Karpas-422 (cell line): Measurements from ENCODE around the gene PCSK6. TPM values are rescaled to one million over a fixed set of nuclear protein-coding genes. Genes with fewer than 3 reads are reported as not detected.

Experiments
- DNase-seq: peaks from one replicate; pipeline ENCODE4 v3.0.0-alpha.2; 2015
- H2AFZ ChIP-seq: fragments of 200-600 bp; sonication (generic); 2 replicates; pipeline ENCODE4 v1.6.1; 2014; ENCODE audit warnings: antibody characterized with exemption, low read length, mixed read lengths
- H3K27ac ChIP-seq: fragments of 200-600 bp; sonication (generic); 2 replicates; pipeline ENCODE4 v1.5.1; 2014; ENCODE audit warnings: mild to moderate bottlenecking, low read length, moderate library complexity
- H3K27me3 ChIP-seq: fragments of 200-600 bp; sonication (generic); 2 replicates; pipeline ENCODE4 v1.6.1; 2014; ENCODE audit warnings: low read length, mixed read lengths
- H3K36me3 ChIP-seq: fragments of 200-600 bp; sonication (generic); 2 replicates; pipeline ENCODE4 v1.6.1; 2014; ENCODE audit warnings: low read length, mixed read lengths; ENCODE audit not compliant: insufficient read depth
- H3K4me1 ChIP-seq: fragments of 200-600 bp; sonication (generic); 2 replicates; pipeline ENCODE4 v1.6.1; 2014; ENCODE audit warnings: mild to moderate bottlenecking, low read length, mixed read lengths
- H3K4me2 ChIP-seq: fragments of 200-600 bp; sonication (generic); 2 replicates; pipeline ENCODE4 v1.6.1; 2014; ENCODE audit warnings: low read length, low read depth, mild to moderate bottlenecking; ENCODE audit not compliant: poor library complexity, severe bottlenecking
- H3K4me3 ChIP-seq: fragments of 200-600 bp; sonication (generic); 2 replicates; pipeline ENCODE4 v1.5.1; 2014; ENCODE audit warnings: mild to moderate bottlenecking, antibody characterized with exemption, low read length, mixed read lengths
- H3K79me2 ChIP-seq: fragments of 200-600 bp; sonication (generic); 2 replicates; pipeline ENCODE4 v1.6.1; 2014; ENCODE audit warnings: mild to moderate bottlenecking, low read length, mixed read lengths
- H3K9ac ChIP-seq: fragments of 200-600 bp; sonication (generic); 2 replicates; pipeline ENCODE4 v1.6.0; 2014; ENCODE audit warnings: low read length
- H3K9me2 ChIP-seq: fragments of 200-600 bp; sonication (generic), shearing (Covaris generic); replicated peaks from 2 replicates; pipeline ENCODE4 v1.6.0; 2014; ENCODE audit warnings: mild to moderate bottlenecking, low read length, moderate library complexity; ENCODE audit not compliant: insufficient read depth
- H3K9me3 ChIP-seq: fragments of 300-700, 200-600 bp; sonication (generic); 2 replicates; pipeline ENCODE4 v1.6.1; 2014; ENCODE audit warnings: low read length, mixed read lengths
- H4K20me1 ChIP-seq: fragments of 200-600 bp; sonication (generic); 2 replicates; pipeline ENCODE4 v1.6.1; 2014; ENCODE audit warnings: mild to moderate bottlenecking, antibody characterized with exemption, low read length, low read depth; ENCODE audit not compliant: insufficient read depth
- total RNA-seq: library from RNA; depleted of rRNA; stranded (reverse); fragments of >200 nt; shearing (Covaris generic); gene quantifications from 2 replicates; pipeline ENCODE4 v1.2.3, GENCODE V29; 2014; ENCODE audit warnings: low replicate concordance

The PCSK6 gene
- total RNA-seq, 1 experiment from 2014 or later, result 0.19 TPM

GRCh38 chr15:101320501-101321052 lies 168.9 kb downstream of the PCSK6 start:
- H3K4me1 ChIP-seq, result no peaks in the 10 kb centered on the region
- H3K27ac ChIP-seq, result no peak overlapping the region
- no peak overlapping the region for H2AFZ ChIP-seq

GRCh38 chr15:101318839-101319238 lies 170.7 kb downstream of the PCSK6 start:
- Histone ChIP-seq H3K36me3 (no peaks in the 10 kb centered on the region), H2AFZ (no peak overlapping the region), H3K9me3 (no peaks in the 10 kb centered on the region), H3K9me2 (no peaks in the 10 kb centered on the region), H3K4me3 (no peak overlapping the region), H3K79me2 (no peaks in the 10 kb centered on the region), H4K20me1 (no peaks in the 10 kb centered on the region), H3K9ac (no peak overlapping the region), H3K27me3 (no peaks in the 10 kb centered on the region), H3K4me2 (no peak overlapping the region), H3K27ac (no peak overlapping the region), H3K4me1 (no peaks in the 10 kb centered on the region)
- no peak for DNase-seq

More at GRCh38 chr15:101320501-101321052, 168.9 kb downstream of the PCSK6 start:
- Histone ChIP-seq H3K79me2 (no peaks in the 10 kb centered on the region), H3K9ac (no peak overlapping the region), H3K9me2 (no peaks in the 10 kb centered on the region), H3K36me3 (no peaks in the 10 kb centered on the region), H3K4me2 (peak overlapping the region; percentile 26), H3K27me3 (no peaks in the 10 kb centered on the region), H3K9me3 (no peaks in the 10 kb centered on the region), H4K20me1 (no peaks in the 10 kb centered on the region), H3K4me3 (no peak overlapping the region)
- DNase-seq, result peak; percentile 63

GRCh38 chr15:101318147-101318819 lies 171.2 kb downstream of the PCSK6 start:
- H3K36me3 ChIP-seq, result no peaks in the 10 kb centered on the region
- DNase-seq, result no peak
- no peaks in the 10 kb centered on the region for H3K9me3 ChIP-seq
- H3K9me2 ChIP-seq, result no peaks in the 10 kb centered on the region
- H3K79me2 ChIP-seq, result no peaks in the 10 kb centered on the region
- no peak overlapping the region for H3K9ac ChIP-seq
- H3K27ac ChIP-seq, result no peak overlapping the region
- H2AFZ ChIP-seq, result no peak overlapping the region
- no peaks in the 10 kb centered on the region for H3K4me1 ChIP-seq
- H4K20me1 ChIP-seq, result no peaks in the 10 kb centered on the region
- H3K27me3 ChIP-seq, result no peaks in the 10 kb centered on the region
- H3K4me3 ChIP-seq, result no peak overlapping the region
- no peak overlapping the region for H3K4me2 ChIP-seq

GRCh38 chr15:101317336-101317872 lies 172.1 kb downstream of the PCSK6 start:
- no peak for DNase-seq
- no peaks in the 10 kb centered on the region for H3K9me2 ChIP-seq
- H3K4me1 ChIP-seq, result no peaks in the 10 kb centered on the region
- H3K9ac ChIP-seq, result no peak overlapping the region
- H3K27ac ChIP-seq, result no peak overlapping the region
- H3K36me3 ChIP-seq, result no peaks in the 10 kb centered on the region
- no peak overlapping the region for H2AFZ ChIP-seq
- no peak overlapping the region for H3K4me2 ChIP-seq
- H3K27me3 ChIP-seq, result no peaks in the 10 kb centered on the region
- H3K9me3 ChIP-seq, result no peaks in the 10 kb centered on the region
- no peak overlapping the region for H3K4me3 ChIP-seq
- H3K79me2 ChIP-seq, result no peaks in the 10 kb centered on the region
- H4K20me1 ChIP-seq, result no peaks in the 10 kb centered on the region

- H3K36me3 ChIP-seq, result no peaks in the 10 kb centered on the region
- no peaks in the 10 kb centered on the region for H3K27me3 ChIP-seq
- no peak overlapping the region for H3K9ac ChIP-seq
- H2AFZ ChIP-seq, result no peak overlapping the region
- no peak for DNase-seq
- no peaks in the 10 kb centered on the region for H3K9me2 ChIP-seq
- H3K79me2 ChIP-seq, result no peaks in the 10 kb centered on the region
- H3K4me1 ChIP-seq, result no peaks in the 10 kb centered on the region
- H3K4me3 ChIP-seq, result no peak overlapping the region
- H3K4me2 ChIP-seq, result no peak overlapping the region
- H3K27ac ChIP-seq, result no peak overlapping the region
- no peaks in the 10 kb centered on the region for H3K9me3 ChIP-seq
- H4K20me1 ChIP-seq, result no peaks in the 10 kb centered on the region
Observed at GRCh38 chr15:101316529-101316928, 173.0 kb downstream of the PCSK6 start.

- no peak overlapping the region for H3K9ac ChIP-seq
- H3K9me2 ChIP-seq, result no peaks in the 10 kb centered on the region
- no peaks in the 10 kb centered on the region for H3K4me1 ChIP-seq
- no peaks in the 10 kb centered on the region for H3K36me3 ChIP-seq
- no peak overlapping the region for H3K27ac ChIP-seq
- DNase-seq, result no peak
- H3K4me2 ChIP-seq, result no peak overlapping the region
- H4K20me1 ChIP-seq, result no peaks in the 10 kb centered on the region
- H3K9me3 ChIP-seq, result no peaks in the 10 kb centered on the region
- H2AFZ ChIP-seq, result no peak overlapping the region
- no peak overlapping the region for H3K4me3 ChIP-seq
- no peaks in the 10 kb centered on the region for H3K27me3 ChIP-seq
- no peaks in the 10 kb centered on the region for H3K79me2 ChIP-seq
Observed at GRCh38 chr15:101315736-101316135, 173.8 kb downstream of the PCSK6 start.

GRCh38 chr15:101314336-101315125 lies 175.0 kb downstream of the PCSK6 start:
- Histone ChIP-seq H2AFZ (no peak overlapping the region), H3K9me2 (no peaks in the 10 kb centered on the region), H3K9ac (no peak overlapping the region), H4K20me1 (no peaks in the 10 kb centered on the region), H3K27me3 (no peaks in the 10 kb centered on the region), H3K4me2 (no peak overlapping the region), H3K9me3 (no peaks in the 10 kb centered on the region), H3K36me3 (no peaks in the 10 kb centered on the region), H3K4me1 (no peaks in the 10 kb centered on the region), H3K79me2 (no peaks in the 10 kb centered on the region), H3K4me3 (no peak overlapping the region), H3K27ac (no peak overlapping the region)
- DNase-seq, result no peak

- no peaks in the 10 kb centered on the region for H3K9me2 ChIP-seq
- no peaks in the 10 kb centered on the region for H3K4me1 ChIP-seq
- H3K9ac ChIP-seq, result no peak overlapping the region
- H3K4me2 ChIP-seq, result no peak overlapping the region
- no peaks in the 10 kb centered on the region for H4K20me1 ChIP-seq
- DNase-seq, result no peak
- no peaks in the 10 kb centered on the region for H3K36me3 ChIP-seq
- H3K27me3 ChIP-seq, result no peaks in the 10 kb centered on the region
- no peak overlapping the region for H2AFZ ChIP-seq
- H3K79me2 ChIP-seq, result no peaks in the 10 kb centered on the region
- no peak overlapping the region for H3K27ac ChIP-seq
- H3K4me3 ChIP-seq, result no peak overlapping the region
- H3K9me3 ChIP-seq, result no peaks in the 10 kb centered on the region
Observed at GRCh38 chr15:101313041-101313761, 176.3 kb downstream of the PCSK6 start.
